ENCODE results near the gene RERE. TPM values are rescaled to one million over a fixed set of nuclear protein-coding genes. Genes with fewer than 3 reads are reported as not detected.

RERE gene
- total and polyA plus RNA-seq, 2 experiments from 2014 or later: 148 to 170 TPM

GRCh38 chr1:8527941-8528340 is 289.5 kb downstream of the RERE start:
- Histone ChIP-seq H3K4me2 (no peak overlapping the region), H3K4me1 (ENCODE audit: insufficient read depth) (peaks cover 36% of the 10 kb centered on the region), H3F3A (replicated peaks; ENCODE audit: low read depth) (no peaks in the 10 kb centered on the region), H3K4me3 (no peak overlapping the region), H3K36me3 (ENCODE audit: insufficient read depth) (no peaks in the 10 kb centered on the region), H3K27me3 (ENCODE audit: insufficient read depth) (no peaks in the 10 kb centered on the region), H3K27ac (ENCODE audit: low read depth) (no peak overlapping the region), H3K79me2 (replicated peaks; ENCODE audit: insufficient read depth) (peaks cover 58% of the 10 kb centered on the region), H3K9me2 (ENCODE audit: insufficient read depth) (no peaks in the 10 kb centered on the region), H2AFZ (no peak overlapping the region), H4K20me1 (replicated peaks; ENCODE audit: insufficient read depth) (peaks cover 9% of the 10 kb centered on the region)
- no peak for ATAC-seq
- no peak overlapping the region for H3K4me3 Mint-ChIP-seq
- peaks cover 12% of the 10 kb centered on the region for H3K4me1 Mint-ChIP-seq
- peaks cover 4% of the 10 kb centered on the region for H3K27me3 Mint-ChIP-seq (ENCODE audit: insufficient read depth, low read depth, poor library complexity)
- TF ChIP-seq EZH2phosphoT487 (IDR thresholded peaks at IDR 0.05; ENCODE audit: unreplicated experiment) (no peak), POLR2AphosphoS5 (IDR thresholded peaks at IDR 0.05; ENCODE audit: low read depth) (no peak), JUNB (IDR thresholded peaks at IDR 0.05; ENCODE audit: unreplicated experiment) (no peak), NANOG (IDR thresholded peaks at IDR 0.05; ENCODE audit: borderline replicate concordance) (no peak)
- no peak for DNase-seq (ENCODE audit: low spot score)
- no peak overlapping the region; the same call in 1 of the 2 replicates for H3K27ac Mint-ChIP-seq
- H3K9me3 Mint-ChIP-seq: no peaks in the 10 kb centered on the region
- H3K36me3 Mint-ChIP-seq (ENCODE audit: low read depth): peaks cover 16% of the 10 kb centered on the region

GRCh38 chr1:8525558-8526275 is 291.7 kb downstream of the RERE start:
- peaks cover 13% of the 10 kb centered on the region for H3K36me3 Mint-ChIP-seq (ENCODE audit: low read depth)
- H3K27me3 Mint-ChIP-seq (ENCODE audit: insufficient read depth, low read depth, poor library complexity): peaks cover 2% of the 10 kb centered on the region
- Histone ChIP-seq H3K27me3 (ENCODE audit: insufficient read depth) (no peaks in the 10 kb centered on the region), H3K79me2 (replicated peaks; ENCODE audit: insufficient read depth) (peaks cover 61% of the 10 kb centered on the region), H3K4me2 (peak overlapping the region; percentile 50), H3K4me1 (ENCODE audit: insufficient read depth) (peaks cover 40% of the 10 kb centered on the region), H3K27ac (ENCODE audit: low read depth) (peak overlapping the region; percentile 85), H2AFZ (no peak overlapping the region), H3F3A (replicated peaks; ENCODE audit: low read depth) (no peaks in the 10 kb centered on the region), H3K9me2 (ENCODE audit: insufficient read depth) (no peaks in the 10 kb centered on the region), H3K36me3 (ENCODE audit: insufficient read depth) (no peaks in the 10 kb centered on the region), H3K4me3 (no peak overlapping the region), H4K20me1 (replicated peaks; ENCODE audit: insufficient read depth) (peaks cover 5% of the 10 kb centered on the region)
- TF ChIP-seq ZNF462 (CRISPR knock-in tag; IDR thresholded peaks at IDR 0.05) (no peak), ZNF331 (CRISPR knock-in tag; IDR thresholded peaks at IDR 0.05; ENCODE audit: low read depth) (no peak), REST (IDR thresholded peaks at IDR 0.05; ENCODE audit: unreplicated experiment) (no peak), NANOG (IDR thresholded peaks at IDR 0.05; ENCODE audit: borderline replicate concordance) (no peak), ETS1 (IDR thresholded peaks at IDR 0.05) (no peak)
- H3K9me3 Mint-ChIP-seq: no peaks in the 10 kb centered on the region
- no peak overlapping the region for H3K27ac Mint-ChIP-seq
- ATAC-seq: peak; percentile 83
- peaks cover 20% of the 10 kb centered on the region for H3K4me1 Mint-ChIP-seq
- H3K4me3 Mint-ChIP-seq: no peak overlapping the region
- DNase-seq (ENCODE audit: low spot score): peak; percentile 56
